Measurements from ENCODE around the gene CUL9.

DNA sequence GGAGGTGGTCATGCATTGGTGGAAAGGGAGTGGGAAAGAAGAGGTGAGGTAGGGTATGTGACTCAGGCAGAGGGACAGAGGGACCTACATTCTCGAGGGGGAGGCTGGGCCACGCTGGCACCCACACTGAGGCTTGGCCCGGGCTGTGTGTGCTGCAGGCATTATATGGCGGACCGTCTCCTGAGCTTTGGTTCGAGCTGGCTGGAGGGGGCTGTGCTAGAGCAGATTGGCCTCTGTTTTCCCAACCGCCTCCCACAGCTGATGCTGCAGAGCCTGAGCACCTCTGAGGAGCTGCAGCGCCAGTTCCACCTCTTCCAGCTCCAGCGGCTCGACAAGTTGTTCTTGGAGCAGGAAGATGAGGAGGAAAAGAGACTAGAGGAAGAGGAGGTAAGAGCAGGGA, 23.9 kb downstream of the CUL9 start:
- TF ChIP-seq, protein P1, sequence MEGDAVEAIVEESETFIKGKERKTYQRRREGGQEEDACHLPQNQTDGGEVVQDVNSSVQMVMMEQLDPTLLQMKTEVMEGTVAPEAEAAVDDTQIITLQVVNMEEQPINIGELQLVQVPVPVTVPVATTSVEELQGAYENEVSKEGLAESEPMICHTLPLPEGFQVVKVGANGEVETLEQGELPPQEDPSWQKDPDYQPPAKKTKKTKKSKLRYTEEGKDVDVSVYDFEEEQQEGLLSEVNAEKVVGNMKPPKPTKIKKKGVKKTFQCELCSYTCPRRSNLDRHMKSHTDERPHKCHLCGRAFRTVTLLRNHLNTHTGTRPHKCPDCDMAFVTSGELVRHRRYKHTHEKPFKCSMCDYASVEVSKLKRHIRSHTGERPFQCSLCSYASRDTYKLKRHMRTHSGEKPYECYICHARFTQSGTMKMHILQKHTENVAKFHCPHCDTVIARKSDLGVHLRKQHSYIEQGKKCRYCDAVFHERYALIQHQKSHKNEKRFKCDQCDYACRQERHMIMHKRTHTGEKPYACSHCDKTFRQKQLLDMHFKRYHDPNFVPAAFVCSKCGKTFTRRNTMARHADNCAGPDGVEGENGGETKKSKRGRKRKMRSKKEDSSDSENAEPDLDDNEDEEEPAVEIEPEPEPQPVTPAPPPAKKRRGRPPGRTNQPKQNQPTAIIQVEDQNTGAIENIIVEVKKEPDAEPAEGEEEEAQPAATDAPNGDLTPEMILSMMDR (IDR thresholded peaks at IDR 0.05), result no peak
- no peak for TF ChIP-seq EZH2 (IDR thresholded peaks at IDR 0.05)

Measured in neural progenitor cell (in vitro differentiated cells).